ENCODE measurements around the gene FERMT3. TPM values are rescaled to one million over a fixed set of nuclear protein-coding genes. Genes with fewer than 3 reads are reported as not detected.

Gene FERMT3
- total RNA-seq, 1 experiment from 2014 or later: 10.6 TPM

- no peak overlapping the region for H4K8ac ChIP-seq (replicated peaks; ENCODE audit: insufficient read length, low read depth, low read length)
- Mint-ChIP-seq H3K27me3 (ENCODE audit: low read depth) (no peaks in the 10 kb centered on the region; the same call in 1 of the 2 replicates), H3K27ac (no peak overlapping the region), H3K4me3 (no peak overlapping the region), H3K9me3 (no peaks in the 10 kb centered on the region), H3K4me1 (peaks cover 8 to 11% of the 10 kb centered on the region in 2 experiments), H3K36me3 (ENCODE audit: insufficient read depth in 1 of 3, low read depth in 3 of 3) (peaks cover 0 to 34% (median 14%) of the 10 kb centered on the region in 3 experiments; a peak in 5 of 7 replicates)
- no peaks in the 10 kb centered on the region for H3K27me3 ChIP-seq (ENCODE audit: insufficient read depth, low read length)
- H2BK5ac ChIP-seq (ENCODE audit: insufficient read length, low read length): no peak overlapping the region
- H3K9me3 ChIP-seq (ENCODE audit: control insufficient read depth, low read depth, low read length): no peaks in the 10 kb centered on the region
- no peak overlapping the region for H4K91ac ChIP-seq (ENCODE audit: insufficient read length, low read depth, low read length)
- DNase-seq: no peak
- no peak overlapping the region for H2BK20ac ChIP-seq (ENCODE audit: low read depth, low read length, poor library complexity, severe bottlenecking)
- H2BK15ac ChIP-seq (ENCODE audit: low read depth, low read length): no peak overlapping the region
- peaks cover 5% of the 10 kb centered on the region for H3K23me2 ChIP-seq (ENCODE audit: insufficient read length, low read depth, low read length, poor library complexity, severe bottlenecking)
- H2AK5ac ChIP-seq (ENCODE audit: insufficient read length, low read length): no peak overlapping the region
- no CpG with 5 or more reads among the region's 14 CpGs for WGBS (ENCODE audit: extremely low coverage, insufficient read length, low lambda C conversion rate)
- H4K5ac ChIP-seq (ENCODE audit: insufficient read length, low read depth, low read length): no peak overlapping the region
- TF ChIP-seq CTCF (conservative IDR thresholded peaks at IDR 0.05): no peak
- H3K18ac ChIP-seq (ENCODE audit: insufficient read length, low read depth, low read length): no peak overlapping the region
- no peaks in the 10 kb centered on the region for H3K79me1 ChIP-seq (ENCODE audit: insufficient read depth, low read depth, low read length, poor library complexity, severe bottlenecking)
- H3K4ac ChIP-seq (ENCODE audit: low read depth, low read length): no peak overlapping the region
- H3K14ac ChIP-seq (ENCODE audit: insufficient read depth, low read length): no peak overlapping the region
- no peak overlapping the region for H3K27ac ChIP-seq (ENCODE audit: insufficient read length, low read depth, low read length)
- no peak overlapping the region for H3K23ac ChIP-seq (ENCODE audit: insufficient read length, low read depth, low read length)
- no peaks in the 10 kb centered on the region for H3K79me2 ChIP-seq (ENCODE audit: insufficient read depth, low read length)
- H2BK12ac ChIP-seq (ENCODE audit: insufficient read length, low read depth, low read length): no peak overlapping the region
- H3K9ac ChIP-seq (ENCODE audit: extremely low read depth, insufficient read length, low read length): no peak overlapping the region
- H3K56ac ChIP-seq (ENCODE audit: insufficient read length, low read depth, low read length): no peak overlapping the region
- H2BK120ac ChIP-seq (ENCODE audit: low read depth, low read length, poor library complexity, severe bottlenecking): no peak overlapping the region
- no peak overlapping the region for H2AFZ ChIP-seq (ENCODE audit: low read length)
- H3T11ph ChIP-seq (ENCODE audit: low read length): no peak overlapping the region
- H3K4me2 ChIP-seq (ENCODE audit: insufficient read depth, insufficient read length, low read length): no peak overlapping the region
- H3K4me1 ChIP-seq (ENCODE audit: insufficient read depth, low read length): no peaks in the 10 kb centered on the region
- no peaks in the 10 kb centered on the region for H4K20me1 ChIP-seq (ENCODE audit: control insufficient read depth, insufficient read depth, insufficient read length)
Measured at GRCh38 chr11:64220798-64221197, 14.3 kb downstream of the FERMT3 start.
